Measurements from ENCODE around the gene ATF4.

The ATF4 gene

GRCh38 chr22:39556970-39557841, 36.8 kb downstream of the ATF4 start:
- no peak for DNase-seq (ENCODE audit: low read depth, low spot score)

- DNase-seq (ENCODE audit: low read depth, low spot score) = no peak
Measured at GRCh38 chr22:39558254-39558727, 37.9 kb downstream of the ATF4 start.

- DNase-seq (ENCODE audit: low read depth, low spot score) = no peak
Measured at GRCh38 chr22:39558950-39559349, 38.6 kb downstream of the ATF4 start.

GRCh38 chr22:39559456-39560105, 39.2 kb downstream of the ATF4 start:
- peak; percentile 83 for DNase-seq (ENCODE audit: low read depth, low spot score)

GRCh38 chr22:39560127-39560526, 39.8 kb downstream of the ATF4 start:
- no peak for DNase-seq (ENCODE audit: low read depth, low spot score)

- DNase-seq (ENCODE audit: low read depth, low spot score) = no peak
Measured at GRCh38 chr22:39562839-39563489, 42.6 kb downstream of the ATF4 start.

GRCh38 chr22:39563571-39564428, 43.4 kb downstream of the ATF4 start:
- DNase-seq (ENCODE audit: low read depth, low spot score) = no peak

GRCh38 chr22:39565414-39565944, 45.1 kb downstream of the ATF4 start:
- DNase-seq (ENCODE audit: low read depth, low spot score) = no peak

GRCh38 chr22:39567135-39567946, 47.0 kb downstream of the ATF4 start:
- no peak for DNase-seq (ENCODE audit: low read depth, low spot score)

GRCh38 chr22:39568278-39568981, 48.1 kb downstream of the ATF4 start:
- DNase-seq (ENCODE audit: low read depth, low spot score) = no peak

- no peak for DNase-seq (ENCODE audit: low read depth, low spot score)
Measured at GRCh38 chr22:39569066-39569465, 48.7 kb downstream of the ATF4 start.

- DNase-seq (ENCODE audit: low read depth, low spot score) = no peak
Measured at GRCh38 chr22:39570226-39570625, 49.9 kb downstream of the ATF4 start.

- no peak for DNase-seq (ENCODE audit: low read depth, low spot score)
Measured at GRCh38 chr22:39570665-39571064, 50.3 kb downstream of the ATF4 start, which contains the start of gene CACNA1I. CACNA1I (plus strand) TSS chr22:39570753; CDS start chr22:39570753, 0 bp downstream.

GRCh38 chr22:39571538-39571937, 51.2 kb downstream of the ATF4 start:
- no peak for DNase-seq (ENCODE audit: low read depth, low spot score)
